Bronchial epithelial cell (primary cell): Measurements from ENCODE around the gene ROGDI. TPM values are rescaled to one million over a fixed set of nuclear protein-coding genes. Genes with fewer than 3 reads are reported as not detected.

Source experiments
- DNase-seq: peaks from one replicate; pipeline ENCODE4 v3.0.0-alpha.2; 2010; ENCODE audit warnings: low read depth
- FAIRE-seq: peaks from 2 replicates; lab custom pipeline; 2011; peaks lifted over from hg19 to GRCh38; lab: Jason Lieb, UNC
- H3K27me3 ChIP-seq: 2 replicates; pipeline ENCODE4 v1.5.1; 2011; ENCODE audit warnings: low read length; ENCODE audit not compliant: control insufficient read depth, insufficient read depth
- H3K36me3 ChIP-seq: 2 replicates; pipeline ENCODE4 v1.5.1; 2011; ENCODE audit warnings: low read length; ENCODE audit not compliant: control insufficient read depth, insufficient read depth
- H3K4me3 ChIP-seq: 2 replicates; pipeline ENCODE4 v1.5.1; 2011; ENCODE audit warnings: mild to moderate bottlenecking, low read depth, low read length, control low read depth
- CTCF ChIP-seq: IDR thresholded peaks from 2 replicates; pipeline ENCODE4 v1.5.1; 2011; ENCODE audit warnings: mild to moderate bottlenecking, moderate library complexity, low read length, control low read depth, inconsistent platforms; ENCODE audit not compliant: insufficient read depth, severe bottlenecking
- total RNA-seq: library from RNA; depleted of rRNA; stranded (reverse); fragments of >200 nt; gene quantifications from 2 replicates; pipeline ENCODE4 v1.2.1, GENCODE V29; 2014

Gene ROGDI
- total RNA-seq, 1 donor from 2014 or later: 16.1 TPM

- TF ChIP-seq CTCF: no peak
- peaks cover 25% of the 10 kb centered on the region for H3K36me3 ChIP-seq
- FAIRE-seq (no peak), DNase-seq (no peak)
- H3K4me3 ChIP-seq: no peak overlapping the region
- H3K27me3 ChIP-seq: no peaks in the 10 kb centered on the region
Measured at GRCh38 chr16:4811773-4812172, 9.3 kb upstream of the ROGDI start.

GRCh38 chr16:4811242-4811641 lies 8.8 kb upstream of the ROGDI start:
- FAIRE-seq (no peak), DNase-seq (no peak)
- Histone ChIP-seq H3K27me3 (no peaks in the 10 kb centered on the region), H3K36me3 (peaks cover 25% of the 10 kb centered on the region), H3K4me3 (no peak overlapping the region)
- TF ChIP-seq CTCF: no peak

- TF ChIP-seq CTCF: no peak
- DNase-seq: no peak
- Histone ChIP-seq H3K4me3 (no peak overlapping the region), H3K36me3 (peaks cover 7% of the 10 kb centered on the region), H3K27me3 (no peaks in the 10 kb centered on the region)
- no peak for FAIRE-seq
Measured at GRCh38 chr16:4806280-4806679, 3.8 kb upstream of the ROGDI start.

GRCh38 chr16:4805231-4805630 lies 2.8 kb upstream of the ROGDI start:
- FAIRE-seq (no peak), DNase-seq (no peak)
- H3K27me3 ChIP-seq: no peaks in the 10 kb centered on the region
- no peak overlapping the region for H3K4me3 ChIP-seq
- TF ChIP-seq CTCF: no peak
- H3K36me3 ChIP-seq: peaks cover 6% of the 10 kb centered on the region

GRCh38 chr16:4803898-4804762 lies 1.7 kb upstream of the ROGDI start:
- H3K36me3 ChIP-seq: peaks cover 6% of the 10 kb centered on the region
- TF ChIP-seq CTCF: no peak
- H3K4me3 ChIP-seq: no peak overlapping the region
- no peak for FAIRE-seq
- H3K27me3 ChIP-seq: no peaks in the 10 kb centered on the region
- no peak for DNase-seq
